Lung (tissue), 12 donors: ENCODE measurements around the gene SRPK2. TPM values are rescaled to one million over a fixed set of nuclear protein-coding genes. Genes with fewer than 3 reads are reported as not detected.

Experiments
- ATAC-seq: fragments of 200-7000 bp; cut with Tn5 transposase; one replicate; pipeline ENCODE4 v1.9.1; 2020; ENCODE audit warnings: moderate number of reproducible peaks; ENCODE audit not compliant: insufficient read depth, low FRiP score
- DNase-seq, 3 donors: peaks; one replicate each; pipeline ENCODE4 v3.0.0-alpha.2; 2013 to 2017
- H3K27ac ChIP-seq, 2 donors: one replicate each; pipeline ENCODE4 v1.5.1; 2013; ENCODE audit warnings: mild to moderate bottlenecking in 2 of 2, moderate library complexity in 2 of 2, control low read depth in 1 of 2, inconsistent platforms in 1 of 2, low read depth in 1 of 2, low read length in 1 of 2
- H3K27me3 ChIP-seq, 3 donors: one replicate each; pipeline ENCODE4 v1.5.1; 2013; ENCODE audit warnings: low read length in 2 of 3; ENCODE audit not compliant: control insufficient read depth in 3 of 3, insufficient read depth in 3 of 3
- H3K36me3 ChIP-seq, 4 donors: one replicate each; pipeline ENCODE4 v1.5.1; 2013; ENCODE audit warnings: low read length in 4 of 4, mild to moderate bottlenecking in 1 of 4, moderate library complexity in 1 of 4; ENCODE audit not compliant: control insufficient read depth in 4 of 4, insufficient read depth in 4 of 4
- H3K4me1 ChIP-seq, 5 donors: one replicate each; pipeline ENCODE4 v1.5.1; 2013; ENCODE audit warnings: low read length in 5 of 5, mild to moderate bottlenecking in 2 of 5, moderate library complexity in 1 of 5; ENCODE audit not compliant: control insufficient read depth in 5 of 5, insufficient read depth in 5 of 5
- H3K4me3 ChIP-seq: one replicate; pipeline ENCODE4 v1.5.1; 2013; ENCODE audit warnings: mild to moderate bottlenecking, control low read depth, moderate library complexity
- H3K9ac ChIP-seq, 2 donors: one replicate each; pipeline ENCODE4 v1.5.1; 2013; ENCODE audit warnings: low read length in 2 of 2, control low read depth in 1 of 2; ENCODE audit not compliant: insufficient read depth in 1 of 2
- H3K9me3 ChIP-seq, 4 donors: one replicate each; pipeline ENCODE4 v1.5.1; 2013; ENCODE audit warnings: low read length in 3 of 4, mild to moderate bottlenecking in 1 of 4, moderate library complexity in 1 of 4; ENCODE audit not compliant: control insufficient read depth in 4 of 4, insufficient read depth in 3 of 4
- WGBS, 2 donors: extraction: QIAGEN DNeasy Blood & Tissue Kit; methylation state at CpG; one replicate each; pipeline ENCODE4 v1.1.7; 2013; 5-methylcytosine and 5-hydroxymethylcytosine counted together
- polyA plus RNA-seq, 2 donors: library from polyadenylated mRNA; stranded (reverse); fragments of 200-250 nt; gene quantifications; one replicate each; pipeline ENCODE4 v1.2.1, GENCODE V29; 2013
- total RNA-seq, 2 donors: library from RNA; depleted of rRNA in 1 of 2; stranded (reverse); fragments of >200 nt in 1 of 2; gene quantifications; one replicate each; pipeline ENCODE4 v1.2.1, GENCODE V29; 2014 to 2021
- TF ChIP-seq, protein P1 (sequence below): IDR thresholded peaks from 2 replicates; pipeline ENCODE4 v1.5.1; 2012; ENCODE audit warnings: mild to moderate bottlenecking; ENCODE audit errors: control extremely low read depth, extremely low read depth
- donor health status: control.
- donor health status: control.
- donor health status: Bipolar disorder and iron deficiency.
- donor health status: healthy.
- donor health status: DM: yes; HTN: yes; CAD: no.

Gene SRPK2
- total and polyA plus RNA-seq, 4 donors = 10.8 to 71.2 (median 23.2) TPM

DNA sequence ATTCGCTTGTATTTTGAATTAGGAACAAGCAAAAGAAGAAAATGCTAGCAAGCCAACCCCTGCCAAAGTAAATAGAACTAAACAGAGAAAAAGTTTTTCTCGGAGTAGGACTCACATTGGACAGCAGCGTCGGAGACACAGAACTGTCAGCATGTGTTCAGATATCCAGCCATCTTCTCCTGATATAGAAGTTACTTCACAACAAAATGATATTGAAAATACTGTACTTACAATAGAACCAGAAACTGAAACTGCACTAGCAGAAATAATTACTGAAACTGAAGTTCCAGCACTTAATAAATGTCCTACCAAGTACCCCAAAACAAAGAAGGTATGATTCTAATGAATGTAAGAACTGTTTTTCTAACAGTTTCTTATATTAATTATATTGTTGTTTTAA is 286.9 kb downstream of the SRPK2 start:
- TF ChIP-seq, protein P1, sequence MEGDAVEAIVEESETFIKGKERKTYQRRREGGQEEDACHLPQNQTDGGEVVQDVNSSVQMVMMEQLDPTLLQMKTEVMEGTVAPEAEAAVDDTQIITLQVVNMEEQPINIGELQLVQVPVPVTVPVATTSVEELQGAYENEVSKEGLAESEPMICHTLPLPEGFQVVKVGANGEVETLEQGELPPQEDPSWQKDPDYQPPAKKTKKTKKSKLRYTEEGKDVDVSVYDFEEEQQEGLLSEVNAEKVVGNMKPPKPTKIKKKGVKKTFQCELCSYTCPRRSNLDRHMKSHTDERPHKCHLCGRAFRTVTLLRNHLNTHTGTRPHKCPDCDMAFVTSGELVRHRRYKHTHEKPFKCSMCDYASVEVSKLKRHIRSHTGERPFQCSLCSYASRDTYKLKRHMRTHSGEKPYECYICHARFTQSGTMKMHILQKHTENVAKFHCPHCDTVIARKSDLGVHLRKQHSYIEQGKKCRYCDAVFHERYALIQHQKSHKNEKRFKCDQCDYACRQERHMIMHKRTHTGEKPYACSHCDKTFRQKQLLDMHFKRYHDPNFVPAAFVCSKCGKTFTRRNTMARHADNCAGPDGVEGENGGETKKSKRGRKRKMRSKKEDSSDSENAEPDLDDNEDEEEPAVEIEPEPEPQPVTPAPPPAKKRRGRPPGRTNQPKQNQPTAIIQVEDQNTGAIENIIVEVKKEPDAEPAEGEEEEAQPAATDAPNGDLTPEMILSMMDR = no peak
- H3K9me3 ChIP-seq = no peaks in the 10 kb centered on the region
- 81 to 93% methylated on average over 4 of the region's 4 CpGs for WGBS, 2 donors
- H3K9ac ChIP-seq = no peak overlapping the region
- DNase-seq = no peak
- peaks cover 0 to 2% (median 0%) of the 10 kb centered on the region in 5 donors for H3K4me1 ChIP-seq
- H3K27me3 ChIP-seq = no peaks in the 10 kb centered on the region
- peaks cover 14 to 42% (median 32%) of the 10 kb centered on the region in 4 donors for H3K36me3 ChIP-seq
- no peak overlapping the region for H3K4me3 ChIP-seq
- no peak overlapping the region for H3K27ac ChIP-seq
- no peak for ATAC-seq

DNA sequence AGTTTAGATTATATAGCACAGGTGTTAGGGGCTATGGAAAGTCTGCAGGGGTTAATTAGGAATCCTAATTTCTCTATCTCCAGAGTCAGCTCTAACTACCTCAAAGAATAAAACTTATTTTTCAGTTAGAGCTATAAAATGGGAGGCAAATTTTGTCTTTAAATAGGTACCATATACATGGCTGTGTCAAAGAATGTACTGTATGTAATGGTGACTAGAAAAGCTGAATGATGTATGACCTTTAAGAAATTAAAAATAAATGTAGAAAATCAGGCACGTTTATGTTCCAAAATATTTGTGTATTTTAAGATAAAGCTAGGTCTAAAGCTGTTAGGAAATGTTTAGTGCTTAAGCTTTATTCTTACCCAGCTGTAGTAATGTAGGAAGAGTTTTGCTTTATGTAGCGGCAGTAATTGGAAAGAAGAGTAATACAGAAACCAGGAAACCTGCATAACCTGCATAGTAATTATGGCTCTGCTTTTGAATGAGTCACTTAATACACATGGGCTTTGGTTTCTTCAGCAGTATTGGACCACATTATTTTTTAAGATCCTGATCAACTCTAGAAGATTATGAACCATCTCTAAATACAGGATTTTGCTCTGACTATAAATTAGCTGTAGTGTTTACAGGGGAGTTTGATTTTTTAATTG is 289.7 kb downstream of the SRPK2 start:
- no peak for DNase-seq
- TF ChIP-seq, protein P1 = no peak
- ATAC-seq = no peak
- no peak overlapping the region for H3K27ac ChIP-seq
- H3K4me3 ChIP-seq = no peak overlapping the region
- H3K27me3 ChIP-seq = no peaks in the 10 kb centered on the region
- no peak overlapping the region for H3K9ac ChIP-seq
- WGBS, 2 donors = 77 to 83% methylated on average over 2 of the region's 2 CpGs
- no peaks in the 10 kb centered on the region for H3K9me3 ChIP-seq
- peaks cover 7 to 45% (median 24%) of the 10 kb centered on the region in 4 donors for H3K36me3 ChIP-seq
- peaks cover 0 to 2% (median 0%) of the 10 kb centered on the region in 5 donors for H3K4me1 ChIP-seq

DNA sequence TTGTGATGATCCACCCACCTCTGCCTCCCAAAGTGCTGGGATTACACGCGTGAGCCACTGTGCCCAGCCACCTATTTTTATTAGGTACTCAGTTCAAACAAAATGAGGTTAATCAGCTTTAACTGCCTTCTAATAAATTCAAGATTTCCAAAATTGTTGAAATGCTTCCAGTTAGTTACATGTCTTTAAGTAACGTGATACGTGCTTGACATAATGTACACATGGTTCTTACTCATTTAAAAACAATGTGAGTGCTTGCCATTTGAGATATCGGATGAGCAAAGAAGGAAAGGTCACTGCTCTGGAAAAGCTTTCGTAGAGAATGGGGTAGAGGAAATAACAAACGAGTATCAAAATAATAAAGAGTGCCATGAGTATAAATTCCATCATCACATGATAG is 291.1 kb downstream of the SRPK2 start:
- peak in 1 of 3 donors; percentile 16 for DNase-seq
- Histone ChIP-seq H3K9me3 (no peaks in the 10 kb centered on the region), H3K36me3 (peaks cover 8 to 42% (median 19%) of the 10 kb centered on the region in 4 donors), H3K4me1 (peaks cover 0 to 2% (median 0%) of the 10 kb centered on the region in 5 donors), H3K27ac (no peak overlapping the region), H3K27me3 (no peaks in the 10 kb centered on the region), H3K9ac (no peak overlapping the region), H3K4me3 (no peak overlapping the region)
- TF ChIP-seq, protein P1 = no peak
- 69 to 87% methylated on average over 7 of the region's 7 CpGs for WGBS, 2 donors
- no peak for ATAC-seq
